Activated naive CD8-positive, alpha-beta T cell treated with anti-CD3 and anti-CD28 coated beads, Interleukin-2, amount 50 U/mL, for 24 hours (primary cell): ENCODE measurements around the gene GNAS.

Source experiments
- ATAC-seq: fragments of 150-1000 bp; cut with Tn5 transposase; one replicate; pipeline ENCODE4 v1.10.0; 2021
- DNase-seq: peaks from one replicate; pipeline ENCODE4 v3.0.0; 2021
- H3K27ac Mint-ChIP-seq: one replicate; pipeline ENCODE4 v1.8.0; 2021; ENCODE audit warnings: mild to moderate bottlenecking, mixed read lengths
- H3K27me3 Mint-ChIP-seq: one replicate; pipeline ENCODE4 v1.8.0; 2021; ENCODE audit warnings: mixed read lengths
- H3K36me3 Mint-ChIP-seq: one replicate; pipeline ENCODE4 v1.8.0; 2021; ENCODE audit warnings: low read depth, mixed read lengths
- H3K4me1 Mint-ChIP-seq: one replicate; pipeline ENCODE4 v1.8.0; 2021; ENCODE audit warnings: mixed read lengths
- H3K4me3 Mint-ChIP-seq: one replicate; pipeline ENCODE4 v1.8.0; 2021; ENCODE audit warnings: mild to moderate bottlenecking, moderate library complexity, mixed read lengths
- H3K9me3 Mint-ChIP-seq: one replicate; pipeline ENCODE4 v1.8.0; 2021; ENCODE audit warnings: mixed read lengths

The GNAS gene

DNA sequence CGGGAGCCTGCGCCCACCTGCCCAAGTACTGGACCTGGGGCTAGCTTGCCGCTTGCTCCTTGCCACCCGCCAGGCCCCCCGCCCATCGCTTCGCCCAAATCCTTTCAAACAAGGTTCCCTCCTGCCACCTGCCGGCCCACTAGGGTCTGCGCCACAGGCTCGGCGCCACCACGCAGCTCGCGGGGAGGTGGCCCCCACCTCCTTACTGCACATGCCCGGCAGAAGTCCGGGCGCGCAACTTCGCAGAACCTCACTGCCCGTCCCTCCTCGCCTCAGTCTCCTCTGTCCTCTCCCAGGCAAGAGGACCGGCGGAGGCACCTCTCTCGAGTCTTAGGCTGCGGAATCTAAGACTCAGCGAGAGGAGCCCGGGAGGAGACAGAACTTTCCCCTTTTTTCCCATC, 13.0 kb upstream of the GNAS start:
- peaks cover 16% of the 10 kb centered on the region for H3K4me1 Mint-ChIP-seq
- DNase-seq (peak; percentile 52), ATAC-seq (peak; percentile 42)
- H3K36me3 Mint-ChIP-seq = peaks cover 6% of the 10 kb centered on the region
- peaks cover 67% of the 10 kb centered on the region for H3K27me3 Mint-ChIP-seq
- H3K27ac Mint-ChIP-seq = no peak overlapping the region
- H3K4me3 Mint-ChIP-seq = no peak overlapping the region
- no peaks in the 10 kb centered on the region for H3K9me3 Mint-ChIP-seq

DNA sequence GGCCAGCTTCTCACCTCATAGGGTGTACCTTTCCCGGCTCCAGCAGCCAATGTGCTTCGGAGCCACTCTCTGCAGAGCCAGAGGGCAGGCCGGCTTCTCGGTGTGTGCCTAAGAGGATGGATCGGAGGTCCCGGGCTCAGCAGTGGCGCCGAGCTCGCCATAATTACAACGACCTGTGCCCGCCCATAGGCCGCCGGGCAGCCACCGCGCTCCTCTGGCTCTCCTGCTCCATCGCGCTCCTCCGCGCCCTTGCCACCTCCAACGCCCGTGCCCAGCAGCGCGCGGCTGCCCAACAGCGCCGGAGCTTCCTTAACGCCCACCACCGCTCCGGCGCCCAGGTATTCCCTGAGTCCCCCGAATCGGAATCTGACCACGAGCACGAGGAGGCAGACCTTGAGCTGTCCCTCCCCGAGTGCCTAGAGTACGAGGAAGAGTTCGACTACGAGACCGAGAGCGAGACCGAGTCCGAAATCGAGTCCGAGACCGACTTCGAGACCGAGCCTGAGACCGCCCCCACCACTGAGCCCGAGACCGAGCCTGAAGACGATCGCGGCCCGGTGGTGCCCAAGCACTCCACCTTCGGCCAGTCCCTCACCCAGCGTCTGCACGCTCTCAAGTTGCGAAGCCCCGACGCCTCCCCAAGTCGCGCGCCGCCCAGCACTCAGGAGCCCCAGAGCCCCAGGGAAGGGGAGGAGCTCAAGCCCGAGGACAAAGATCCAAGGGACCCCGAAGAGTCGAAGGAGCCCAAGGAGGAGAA, 12.3 kb upstream of the GNAS start:
- Mint-ChIP-seq H3K4me1 (peaks cover 16% of the 10 kb centered on the region), H3K36me3 (peaks cover 6% of the 10 kb centered on the region), H3K4me3 (peak overlapping the region; percentile 43), H3K27me3 (peaks cover 72% of the 10 kb centered on the region), H3K27ac (no peak overlapping the region), H3K9me3 (no peaks in the 10 kb centered on the region)
- ATAC-seq = no peak
- no peak for DNase-seq

DNA sequence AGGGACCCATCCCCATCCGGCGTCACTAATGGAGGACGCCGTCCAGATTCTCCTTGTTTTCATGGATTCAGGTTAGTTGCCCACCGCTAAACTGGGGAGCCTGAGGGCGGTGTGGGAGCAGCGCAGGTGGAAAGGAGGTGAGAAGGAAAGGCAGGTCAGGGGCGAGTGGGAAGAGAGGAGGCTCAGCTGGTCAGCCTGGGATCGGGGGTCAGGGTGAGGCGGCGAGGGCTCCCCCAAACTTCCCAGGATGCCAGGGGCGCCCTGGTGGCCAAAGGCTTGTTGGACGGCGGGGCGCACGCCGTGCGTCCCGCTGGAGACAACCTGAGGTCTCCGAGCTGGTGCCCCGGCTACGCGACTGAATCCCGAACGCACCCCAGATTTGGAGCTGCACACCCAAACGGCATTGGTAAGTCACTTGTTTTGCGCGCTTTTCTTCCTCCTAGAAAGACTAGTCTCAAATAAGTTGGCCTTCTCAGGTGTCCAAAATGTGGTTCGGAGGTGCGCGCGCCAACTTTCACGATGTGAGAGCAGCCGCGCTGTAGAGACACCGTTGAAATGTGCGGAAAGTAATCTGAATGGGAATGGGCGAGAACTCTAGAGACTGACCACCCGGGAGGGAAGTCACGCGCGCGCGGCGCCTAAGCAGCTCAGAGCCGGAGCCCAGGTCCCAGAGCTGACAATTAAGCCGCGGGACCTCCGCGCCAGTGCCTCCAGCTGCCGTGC, 11.5 kb upstream of the GNAS start:
- peaks cover 10% of the 10 kb centered on the region for H3K4me1 Mint-ChIP-seq
- no peak overlapping the region for H3K27ac Mint-ChIP-seq
- H3K9me3 Mint-ChIP-seq = no peaks in the 10 kb centered on the region
- H3K4me3 Mint-ChIP-seq = no peak overlapping the region
- peaks cover 6% of the 10 kb centered on the region for H3K36me3 Mint-ChIP-seq
- no peak for DNase-seq
- no peak for ATAC-seq
- H3K27me3 Mint-ChIP-seq = peaks cover 69% of the 10 kb centered on the region

DNA sequence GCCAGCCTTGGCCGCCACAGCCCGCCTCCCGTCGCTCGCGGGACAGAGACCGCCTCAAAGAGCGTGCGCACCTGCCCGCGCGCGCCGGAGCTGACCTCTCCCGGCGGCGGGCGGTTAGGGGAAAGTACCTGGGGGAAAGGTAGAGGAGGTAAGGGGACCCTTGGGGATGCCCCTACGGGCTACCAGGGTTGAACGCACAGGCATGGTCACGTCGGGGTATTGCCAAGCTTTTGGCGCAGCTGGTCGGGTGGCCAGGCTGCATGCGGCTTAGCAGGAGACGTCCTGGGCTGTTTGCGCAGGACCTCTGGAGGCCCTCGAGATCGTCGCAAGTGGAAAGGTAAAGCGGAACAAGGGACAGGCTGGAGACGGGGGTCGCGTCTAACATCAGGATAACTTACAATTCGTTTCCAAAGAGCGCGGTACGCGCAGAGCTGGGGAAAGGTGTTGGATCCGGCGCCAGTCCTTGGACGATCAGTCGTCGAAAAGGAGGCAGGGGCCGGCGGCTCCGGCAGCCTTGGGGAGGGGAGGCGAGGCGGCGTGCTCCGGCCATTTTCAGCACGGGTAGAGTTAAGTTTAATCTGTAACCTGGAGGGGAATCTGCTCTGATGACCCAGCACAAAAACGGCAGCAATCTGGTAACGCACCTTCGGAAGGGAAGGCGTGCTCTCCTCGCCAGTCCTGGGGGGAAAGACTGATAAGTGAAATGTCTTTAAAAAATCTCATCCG, 10.8 kb upstream of the GNAS start:
- no peaks in the 10 kb centered on the region for H3K9me3 Mint-ChIP-seq
- no peak overlapping the region for H3K27ac Mint-ChIP-seq

DNA sequence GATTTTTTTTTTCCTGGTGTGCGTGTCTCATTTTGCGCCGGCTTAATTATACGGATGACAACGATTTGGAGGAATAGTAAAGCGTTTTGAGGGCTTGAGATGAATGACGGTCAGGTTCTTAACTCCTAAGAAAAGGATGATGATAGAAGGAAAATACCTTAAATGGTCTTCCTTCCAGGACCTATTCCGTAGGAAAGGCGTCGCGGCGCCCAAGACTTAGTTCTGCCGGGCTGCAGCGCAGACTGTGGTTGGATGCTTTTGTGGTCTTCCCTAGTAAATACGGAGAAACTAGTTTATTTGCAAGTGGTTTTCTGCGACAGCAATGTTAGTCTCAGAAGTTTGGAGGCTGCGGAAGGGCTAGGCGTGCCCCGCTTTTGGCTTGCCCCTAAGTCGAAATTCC, 10.2 kb upstream of the GNAS start:
- Mint-ChIP-seq H3K27ac (no peak overlapping the region), H3K36me3 (peaks cover 6% of the 10 kb centered on the region), H3K4me3 (no peak overlapping the region), H3K4me1 (peaks cover 12% of the 10 kb centered on the region), H3K9me3 (no peaks in the 10 kb centered on the region), H3K27me3 (peaks cover 75% of the 10 kb centered on the region)
- ATAC-seq = no peak
- no peak for DNase-seq

More for the DNA sequence above, 10.8 kb upstream of the GNAS start:
- DNase-seq (no peak), ATAC-seq (no peak)
- no peak overlapping the region for H3K4me3 Mint-ChIP-seq
- peaks cover 71% of the 10 kb centered on the region for H3K27me3 Mint-ChIP-seq
- peaks cover 10% of the 10 kb centered on the region for H3K4me1 Mint-ChIP-seq
- H3K36me3 Mint-ChIP-seq = peaks cover 6% of the 10 kb centered on the region

DNA sequence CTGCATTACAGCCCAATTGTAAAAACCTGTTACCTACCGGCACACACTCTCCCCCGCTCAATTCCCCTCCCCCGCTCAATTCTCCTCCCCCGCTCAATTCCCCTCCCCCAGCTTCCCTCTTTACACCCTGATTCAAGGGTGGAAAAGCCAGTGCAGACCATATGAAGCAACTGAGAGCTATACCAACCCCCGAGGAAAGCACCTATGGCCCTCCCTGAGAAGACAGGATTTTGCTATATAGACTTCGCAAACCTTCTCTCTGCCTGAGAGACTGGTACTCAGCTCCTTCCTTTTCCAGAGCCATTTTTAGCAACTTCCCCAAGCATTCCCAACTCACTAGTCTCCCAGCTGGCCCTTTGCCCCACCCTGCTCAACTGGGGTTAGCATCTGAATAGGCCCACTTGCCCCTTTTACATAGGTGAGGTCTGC, 9.4 kb upstream of the GNAS start:
- peaks cover 6% of the 10 kb centered on the region for H3K36me3 Mint-ChIP-seq
- H3K27ac Mint-ChIP-seq = no peak overlapping the region
- DNase-seq = no peak
- H3K4me3 Mint-ChIP-seq = no peak overlapping the region
- peaks cover 78% of the 10 kb centered on the region for H3K27me3 Mint-ChIP-seq
- no peak for ATAC-seq
- no peaks in the 10 kb centered on the region for H3K9me3 Mint-ChIP-seq
- peaks cover 21% of the 10 kb centered on the region for H3K4me1 Mint-ChIP-seq

DNA sequence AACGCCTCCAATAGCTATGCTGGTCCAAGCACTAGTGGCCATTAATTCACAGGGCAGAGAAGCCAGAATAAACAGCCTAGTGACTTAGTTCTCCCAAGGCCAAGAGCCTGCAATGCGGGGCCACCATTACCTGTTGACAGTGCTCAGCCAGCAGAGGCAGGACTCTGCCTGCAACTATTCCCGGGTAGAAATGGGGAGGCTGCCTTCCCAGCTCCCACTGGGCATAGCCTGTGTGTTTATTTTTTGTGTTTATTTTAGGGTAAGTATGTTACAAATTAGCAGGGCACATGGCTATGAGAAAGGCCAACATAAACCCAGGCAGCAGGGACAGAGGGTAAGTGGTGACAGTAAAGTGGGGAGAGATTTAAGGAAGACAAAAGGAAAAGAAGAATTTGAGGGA, 6.8 kb upstream of the GNAS start:
- Mint-ChIP-seq H3K4me3 (no peak overlapping the region), H3K27me3 (peaks cover 75% of the 10 kb centered on the region), H3K36me3 (peaks cover 6% of the 10 kb centered on the region), H3K9me3 (no peaks in the 10 kb centered on the region), H3K27ac (no peak overlapping the region), H3K4me1 (peaks cover 27% of the 10 kb centered on the region)
- ATAC-seq (no peak), DNase-seq (no peak)

DNA sequence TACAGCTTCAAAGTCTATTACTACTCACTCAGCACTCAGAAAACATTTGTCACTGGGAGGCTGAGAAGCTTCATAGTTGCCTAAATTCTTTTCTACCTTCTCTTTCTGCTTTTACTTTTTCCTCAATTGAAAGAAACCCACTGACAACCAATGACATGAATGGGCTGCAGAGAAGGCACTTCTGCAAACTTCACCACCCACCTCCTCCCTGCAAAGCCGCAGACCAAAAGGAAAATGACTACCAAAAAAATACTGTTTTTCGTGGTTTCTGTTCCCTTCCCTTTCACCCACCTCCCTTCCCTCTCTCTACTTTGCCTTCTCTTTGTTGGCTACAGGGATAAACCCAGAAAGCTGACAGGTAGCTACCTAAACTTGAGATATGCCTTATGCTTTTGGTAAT, 5.1 kb upstream of the GNAS start:
- DNase-seq = no peak
- H3K36me3 Mint-ChIP-seq = no peaks in the 10 kb centered on the region
- no peaks in the 10 kb centered on the region for H3K9me3 Mint-ChIP-seq
- ATAC-seq = peak; percentile 27
- no peak overlapping the region for H3K27ac Mint-ChIP-seq
- H3K4me3 Mint-ChIP-seq = no peak overlapping the region
- peaks cover 29% of the 10 kb centered on the region for H3K4me1 Mint-ChIP-seq
- peaks cover 72% of the 10 kb centered on the region for H3K27me3 Mint-ChIP-seq

DNA sequence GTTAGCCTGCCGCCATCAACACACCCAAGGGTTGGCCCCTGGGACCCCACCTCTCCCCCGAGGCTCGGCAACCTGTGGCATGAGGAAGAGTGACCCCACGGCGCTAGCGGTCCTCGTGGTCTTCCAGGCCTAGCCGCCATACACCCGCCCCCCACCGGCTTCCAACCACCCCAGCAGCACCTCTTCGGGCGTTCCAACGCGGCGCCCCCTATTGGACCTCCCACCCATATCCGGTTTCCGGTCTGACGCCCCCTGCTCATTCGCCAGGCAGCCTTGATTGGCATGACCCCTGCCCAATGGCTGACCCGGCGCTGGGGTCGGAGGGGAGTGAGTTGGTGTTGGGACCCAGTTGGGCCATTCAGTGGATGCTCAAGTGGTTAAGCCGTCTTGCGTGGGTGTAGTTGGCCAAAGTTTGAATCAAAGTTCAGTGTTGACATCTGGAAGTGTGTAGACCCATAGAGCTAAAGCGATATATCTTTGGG, 1.8 kb upstream of the GNAS start, which contains the start of gene GNAS-AS1:
Gene GNAS-AS1 (minus strand): TSS at position 210 of the 482 bp plus-strand sequence.
- H3K27ac Mint-ChIP-seq = peak within 1 kb of the TSS; percentile 59
- H3K4me1 Mint-ChIP-seq = peaks cover 33% of the 10 kb centered on the region
- DNase-seq (peak; percentile 84), ATAC-seq (peak; percentile 77)
- H3K27me3 Mint-ChIP-seq = peaks cover 56% of the 10 kb centered on the region
- H3K36me3 Mint-ChIP-seq = no peaks in the 10 kb centered on the region
- H3K9me3 Mint-ChIP-seq = no peaks in the 10 kb centered on the region
- H3K4me3 Mint-ChIP-seq = peak within 1 kb of the TSS; percentile 86

DNA sequence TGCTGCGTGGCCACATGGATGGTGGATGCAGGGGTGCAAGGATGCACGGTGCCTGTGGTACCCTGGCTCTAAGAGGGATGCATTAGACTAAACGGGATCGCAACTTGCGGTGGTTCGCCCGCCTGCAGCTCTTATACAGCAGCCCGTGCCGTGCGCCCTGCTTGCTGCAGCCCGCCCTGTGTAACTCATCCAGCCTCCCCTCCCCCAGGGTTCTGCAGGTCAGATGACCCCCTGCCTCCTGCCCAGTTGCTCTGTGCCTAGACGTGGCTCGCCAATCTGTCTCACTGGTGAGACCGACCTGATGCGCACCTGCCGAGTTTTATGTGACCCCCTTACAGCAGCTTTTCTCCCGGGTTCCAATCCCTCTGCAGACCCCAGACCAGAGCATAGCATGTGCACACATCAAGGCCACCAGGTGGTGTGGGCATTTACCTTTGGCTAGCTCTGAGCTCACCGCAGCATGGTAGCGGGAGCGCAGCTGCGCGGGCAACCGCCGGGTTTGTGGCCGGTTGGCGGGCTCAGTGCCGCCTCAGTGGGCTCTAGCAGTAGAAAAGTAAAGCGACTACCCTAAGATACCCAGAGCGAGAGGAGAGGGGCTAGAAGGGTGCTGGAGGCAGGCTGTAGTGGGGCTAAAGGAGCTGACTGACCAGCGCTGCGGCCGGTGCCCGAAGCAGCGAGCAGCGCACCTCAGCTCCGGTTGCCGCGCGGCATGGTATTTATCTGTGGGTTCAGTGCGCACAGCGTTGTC, 1.1 kb upstream of the GNAS start:
- Mint-ChIP-seq H3K4me3 (peak overlapping the region; percentile 86), H3K27ac (no peak overlapping the region), H3K9me3 (no peaks in the 10 kb centered on the region), H3K4me1 (peaks cover 35% of the 10 kb centered on the region), H3K27me3 (peaks cover 55% of the 10 kb centered on the region), H3K36me3 (no peaks in the 10 kb centered on the region)
- DNase-seq = no peak
- ATAC-seq = peak; percentile 11

DNA sequence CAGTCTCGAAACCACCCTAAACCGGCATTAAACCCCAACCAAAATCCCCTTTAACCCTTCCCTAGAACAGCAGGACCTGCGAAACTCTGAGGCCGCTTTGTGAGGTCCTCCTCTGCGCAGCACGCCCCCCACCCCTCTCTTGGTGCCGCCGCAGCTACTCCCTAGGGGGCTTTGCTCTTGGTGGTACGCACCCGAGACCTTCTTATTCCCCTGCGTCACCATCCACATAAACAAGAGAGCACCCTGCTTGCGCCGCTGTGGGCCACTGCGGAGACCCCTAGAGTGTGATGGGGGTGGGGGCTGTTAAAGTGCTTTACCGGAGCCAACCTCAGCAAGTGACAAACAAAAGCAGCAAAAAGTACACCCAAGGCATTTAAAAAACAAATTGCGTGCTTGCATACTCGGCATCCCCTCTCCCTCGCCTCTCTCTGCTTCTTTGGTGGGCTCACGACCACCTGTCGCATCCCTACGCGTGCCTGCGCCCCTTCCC, 502 bp upstream of the GNAS start:
- no peaks in the 10 kb centered on the region for H3K9me3 Mint-ChIP-seq
- no peak overlapping the region for H3K27ac Mint-ChIP-seq
- peaks cover 35% of the 10 kb centered on the region for H3K4me1 Mint-ChIP-seq
- H3K4me3 Mint-ChIP-seq = peak overlapping the region; percentile 86
- ATAC-seq (no peak), DNase-seq (no peak)
- no peaks in the 10 kb centered on the region for H3K36me3 Mint-ChIP-seq
- peaks cover 57% of the 10 kb centered on the region for H3K27me3 Mint-ChIP-seq

DNA sequence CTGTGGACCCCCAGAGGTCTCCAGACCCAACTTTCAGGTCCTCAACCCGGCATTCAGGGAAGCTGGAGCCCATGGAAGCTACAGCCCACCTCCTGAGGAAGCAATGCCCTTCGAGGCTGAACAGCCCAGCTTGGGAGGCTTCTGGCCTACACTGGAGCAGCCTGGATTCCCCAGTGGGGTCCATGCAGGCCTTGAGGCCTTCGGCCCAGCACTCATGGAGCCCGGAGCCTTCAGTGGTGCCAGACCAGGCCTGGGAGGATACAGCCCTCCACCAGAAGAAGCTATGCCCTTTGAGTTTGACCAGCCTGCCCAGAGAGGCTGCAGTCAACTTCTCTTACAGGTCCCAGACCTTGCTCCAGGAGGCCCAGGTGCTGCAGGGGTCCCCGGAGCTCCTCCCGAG, 950 bp downstream of the GNAS start:
- no peak overlapping the region for H3K4me3 Mint-ChIP-seq
- peaks cover 57% of the 10 kb centered on the region for H3K27me3 Mint-ChIP-seq
- no peaks in the 10 kb centered on the region for H3K9me3 Mint-ChIP-seq
- ATAC-seq (no peak), DNase-seq (no peak)
- H3K36me3 Mint-ChIP-seq = no peaks in the 10 kb centered on the region
- no peak overlapping the region for H3K27ac Mint-ChIP-seq
- H3K4me1 Mint-ChIP-seq = peaks cover 20% of the 10 kb centered on the region

DNA sequence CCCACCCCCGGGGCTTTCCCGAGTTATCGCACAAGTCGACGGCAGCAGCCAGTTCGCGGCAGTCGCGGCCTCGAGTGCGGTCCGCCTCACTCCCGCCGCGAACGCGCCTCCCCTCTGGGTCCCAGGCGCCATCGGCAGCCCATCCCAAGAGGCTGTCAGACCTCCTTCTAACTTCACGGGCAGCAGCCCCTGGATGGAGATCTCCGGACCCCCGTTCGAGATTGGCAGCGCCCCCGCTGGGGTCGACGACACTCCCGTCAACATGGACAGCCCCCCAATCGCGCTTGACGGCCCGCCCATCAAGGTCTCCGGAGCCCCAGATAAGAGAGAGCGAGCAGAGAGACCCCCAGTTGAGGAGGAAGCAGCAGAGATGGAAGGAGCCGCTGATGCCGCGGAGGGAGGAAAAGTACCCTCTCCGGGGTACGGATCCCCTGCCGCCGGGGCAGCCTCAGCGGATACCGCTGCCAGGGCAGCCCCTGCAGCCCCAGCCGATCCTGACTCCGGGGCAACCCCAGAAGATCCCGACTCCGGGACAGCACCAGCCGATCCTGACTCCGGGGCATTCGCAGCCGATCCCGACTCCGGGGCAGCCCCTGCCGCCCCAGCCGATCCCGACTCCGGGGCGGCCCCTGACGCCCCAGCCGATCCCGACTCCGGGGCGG, 1.6 kb downstream of the GNAS start:
- ATAC-seq (no peak), DNase-seq (no peak)
- no peak overlapping the region for H3K27ac Mint-ChIP-seq
- H3K36me3 Mint-ChIP-seq = no peaks in the 10 kb centered on the region
- no peaks in the 10 kb centered on the region for H3K9me3 Mint-ChIP-seq
- no peak overlapping the region for H3K4me3 Mint-ChIP-seq
- H3K4me1 Mint-ChIP-seq = peaks cover 18% of the 10 kb centered on the region
- H3K27me3 Mint-ChIP-seq = peaks cover 60% of the 10 kb centered on the region
